Fibroblast of mammary gland (primary cell): ENCODE results near the gene GPATCH4.
"Not testable (repeated sequence)": the region's sequence is repeated elsewhere in the genome, so short reads cannot be mapped to it uniquely, and the experiment has no call there.

ENCODE experiments used
- DNase-seq: peaks from one replicate; pipeline ENCODE4 v3.0.0-alpha.2; 2010; ENCODE audit warnings: low read depth
- H3K4me3 ChIP-seq: 2 replicates; pipeline ENCODE4 v1.5.1; 2011; ENCODE audit warnings: low read depth, mild to moderate bottlenecking, low read length, moderate library complexity; ENCODE audit not compliant: control insufficient read depth
- CTCF ChIP-seq: conservative IDR thresholded peaks from 2 replicates; pipeline ENCODE4 v1.5.1; 2011; ENCODE audit warnings: low read depth, low read length, inconsistent platforms; ENCODE audit not compliant: control insufficient read depth, insufficient read depth

GPATCH4 gene

GRCh38 chr1:156592910-156593660, 8.2 kb downstream of the GPATCH4 start:
- no peak for TF ChIP-seq CTCF
- no peak for DNase-seq
- no peak overlapping the region for H3K4me3 ChIP-seq

DNA sequence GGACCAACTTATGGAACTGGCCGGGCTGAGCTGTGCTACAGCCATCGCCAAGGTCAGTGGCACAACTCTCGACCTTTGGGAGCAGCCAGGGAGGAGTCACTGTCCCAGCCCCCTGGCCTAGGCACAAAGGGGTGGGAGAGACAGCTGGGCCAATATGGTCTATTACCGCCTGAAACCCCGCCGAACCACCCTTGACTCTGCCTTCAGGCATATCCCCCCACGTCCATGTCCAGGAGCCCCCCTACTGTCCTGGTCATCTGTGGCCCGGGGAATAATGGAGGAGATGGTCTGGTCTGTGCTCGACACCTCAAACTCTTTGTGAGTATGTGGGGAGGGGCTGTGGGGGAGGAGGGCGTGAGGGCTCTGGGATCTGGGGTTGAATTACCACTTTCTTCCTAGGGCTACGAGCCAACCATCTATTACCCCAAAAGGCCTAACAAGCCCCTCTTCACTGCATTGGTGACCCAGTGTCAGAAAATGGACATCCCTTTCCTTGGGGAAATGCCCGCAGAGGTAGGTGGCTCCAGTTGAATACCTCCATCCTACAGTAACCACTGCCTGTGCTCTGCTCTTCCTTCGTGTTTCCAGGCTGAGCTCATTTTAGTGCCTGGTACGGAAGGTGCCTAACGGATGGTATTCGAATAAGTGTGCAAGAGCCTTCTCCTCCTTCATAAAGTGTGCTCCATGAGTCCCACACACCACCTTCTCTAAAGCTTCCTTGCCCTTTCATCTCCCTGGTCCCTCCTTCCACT, 8.9 kb downstream of the GPATCH4 start:
- no peak for TF ChIP-seq CTCF
- H3K4me3 ChIP-seq, result peak overlapping the region; percentile 76
- DNase-seq, result no peak

DNA sequence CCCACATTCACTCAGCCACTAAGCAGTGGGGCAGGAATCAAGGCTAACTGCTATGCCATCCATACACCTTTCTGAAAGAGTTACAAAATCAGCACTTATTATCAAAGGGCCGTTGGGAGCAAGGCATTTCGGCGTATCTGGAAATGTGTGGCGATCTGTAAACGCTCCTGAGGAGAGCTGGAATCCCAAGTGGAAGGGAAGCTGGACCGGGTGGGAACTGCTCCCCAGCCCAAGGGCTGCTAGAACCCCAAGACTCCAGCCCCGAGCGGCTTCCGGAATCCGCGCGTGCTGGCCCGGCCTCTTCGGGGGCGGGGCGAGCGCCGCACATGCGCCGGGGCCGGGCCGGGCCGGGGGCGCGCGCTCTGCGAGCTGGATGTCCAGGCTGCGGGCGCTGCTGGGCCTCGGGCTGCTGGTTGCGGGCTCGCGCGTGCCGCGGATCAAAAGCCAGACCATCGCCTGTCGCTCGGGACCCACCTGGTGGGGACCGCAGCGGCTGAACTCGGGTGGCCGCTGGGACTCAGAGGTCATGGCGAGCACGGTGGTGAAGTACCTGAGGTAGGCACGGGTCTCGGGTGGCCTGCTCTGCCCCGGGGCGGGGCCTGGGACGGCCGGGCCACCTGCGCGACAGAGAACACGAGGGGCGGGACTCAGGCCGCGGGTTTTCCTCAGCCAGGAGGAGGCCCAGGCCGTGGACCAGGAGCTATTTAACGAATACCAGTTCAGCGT, 9.7 kb downstream of the GPATCH4 start, which contains the start of gene NAXE:
NAXE (plus strand) TSS at position 345 of the 726 bp plus-strand sequence; CDS start at position 374, 29 bp downstream.
- H3K4me3 ChIP-seq, result peak within 1 kb of the TSS; percentile 76
- peak; percentile 29 for DNase-seq
- no peak for TF ChIP-seq CTCF

DNA sequence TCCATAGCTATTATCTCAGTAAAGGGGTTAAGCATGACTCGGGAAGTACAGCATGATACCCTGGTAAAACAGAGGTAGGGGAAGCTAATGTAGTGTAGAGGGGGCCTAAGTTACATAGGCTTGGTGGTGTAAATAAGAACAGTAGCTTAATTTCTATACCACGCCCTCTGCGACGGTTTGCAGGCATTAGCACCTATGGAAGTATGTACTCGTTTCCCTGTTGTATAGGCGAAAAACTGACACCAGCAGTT, 10.2 kb downstream of the GPATCH4 start:
- H3K4me3 ChIP-seq, result peak overlapping the region; percentile 76
- no peak for TF ChIP-seq CTCF
- no peak for DNase-seq

GRCh38 chr1:156590326-156591180, 10.7 kb downstream of the GPATCH4 start:
- TF ChIP-seq CTCF, result no peak
- DNase-seq, result no peak
- H3K4me3 ChIP-seq, result no peak overlapping the region

- no peak overlapping the region for H3K4me3 ChIP-seq
- TF ChIP-seq CTCF, result no peak
- no peak for DNase-seq
Observed at GRCh38 chr1:156589546-156589945, 11.7 kb downstream of the GPATCH4 start.

DNA sequence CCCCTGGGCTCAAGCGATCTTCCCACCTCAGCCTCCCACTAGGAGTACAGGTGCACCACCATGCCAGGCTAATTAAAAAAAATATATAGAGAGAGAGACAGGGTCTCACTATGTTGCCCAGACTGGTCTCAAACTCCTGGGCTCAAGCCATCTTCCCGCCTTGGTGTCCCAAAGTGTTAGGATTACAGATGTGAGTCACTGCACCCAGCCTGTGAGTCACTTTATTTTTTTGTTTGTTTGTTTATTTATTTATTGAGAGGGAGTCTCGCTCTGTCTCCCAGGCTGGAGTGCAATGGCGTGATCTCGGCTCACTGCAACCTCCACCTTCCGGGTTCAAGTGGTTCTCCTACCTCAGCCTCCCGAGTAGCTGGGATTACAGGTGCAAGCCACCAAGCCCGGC, 13.4 kb downstream of the GPATCH4 start:
- not testable (repeated sequence) for H3K4me3 ChIP-seq

More for the DNA sequence above, 13.4 kb downstream of the GPATCH4 start:
- DNase-seq, result not testable (repeated sequence)
